GM23338 (cell line): ENCODE results near the gene ITPR2.

Experiments
- EZH2 ChIP-seq: fragments of 200-600 bp; sonication (generic); IDR thresholded peaks from one replicate; pipeline ENCODE4 v1.8.0; 2017; ENCODE audit warnings: antibody characterized with exemption, mild to moderate bottlenecking, low read depth; ENCODE audit not compliant: unreplicated experiment
- EZH2phosphoT487 ChIP-seq: fragments of 200-600 bp; sonication (generic); IDR thresholded peaks from one replicate; pipeline ENCODE4 v1.8.1; 2018; ENCODE audit warnings: antibody characterized with exemption; ENCODE audit not compliant: unreplicated experiment
- POLR2AphosphoS5 ChIP-seq: IDR thresholded peaks from 2 replicates; pipeline ENCODE4 v1.6.1; 2016; ENCODE audit warnings: antibody characterized with exemption, low read depth
- ZNF114 ChIP-seq: fragments of 250-450 bp; sonication (Bioruptor Pico); IDR thresholded peaks from 2 replicates; pipeline ENCODE4 v1.5.0; 2020; ENCODE audit warnings: mild to moderate bottlenecking, moderate library complexity
- TF ChIP-seq, protein P1 (sequence below): IDR thresholded peaks from 2 replicates; pipeline ENCODE4 v1.6.1; 2016; ENCODE audit warnings: antibody characterized with exemption
- TF ChIP-seq, protein P2 (sequence below), 2 experiments: fragments of 200-600 bp in 1 of 2; sonication (generic) in 1 of 2; conservative IDR thresholded peaks; 2 replicates each; pipeline versions ENCODE4 v1.5.1 to v1.6.1; 2016 to 2017; ENCODE audit warnings: antibody characterized with exemption in 2 of 2, low read depth in 2 of 2, mild to moderate bottlenecking in 2 of 2, moderate library complexity in 1 of 2
- TF ChIP-seq, protein P3 (sequence below): IDR thresholded peaks from one replicate; pipeline ENCODE4 v1.6.1; 2018; ENCODE audit warnings: antibody characterized with exemption; ENCODE audit not compliant: unreplicated experiment

DNA sequence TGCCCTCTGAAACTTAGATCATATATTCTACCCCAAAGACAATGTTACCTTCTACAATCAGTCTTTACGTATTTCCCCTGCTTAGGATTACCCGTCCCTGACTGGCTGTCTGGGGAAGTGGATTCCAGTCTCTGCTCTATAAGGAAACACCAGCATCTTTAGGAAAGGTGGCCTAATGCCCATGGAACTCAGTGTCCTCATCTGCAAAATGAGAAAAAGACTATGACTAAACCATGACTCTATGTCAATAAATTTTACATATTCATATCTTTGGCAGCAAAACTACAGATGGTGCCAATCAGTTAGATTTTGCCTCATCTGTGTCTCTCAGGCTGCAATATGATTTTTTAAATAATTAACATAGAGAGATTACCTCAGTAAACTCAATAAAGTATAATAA lies 133.8 kb downstream of the ITPR2 start:
- TF ChIP-seq, protein P1, sequence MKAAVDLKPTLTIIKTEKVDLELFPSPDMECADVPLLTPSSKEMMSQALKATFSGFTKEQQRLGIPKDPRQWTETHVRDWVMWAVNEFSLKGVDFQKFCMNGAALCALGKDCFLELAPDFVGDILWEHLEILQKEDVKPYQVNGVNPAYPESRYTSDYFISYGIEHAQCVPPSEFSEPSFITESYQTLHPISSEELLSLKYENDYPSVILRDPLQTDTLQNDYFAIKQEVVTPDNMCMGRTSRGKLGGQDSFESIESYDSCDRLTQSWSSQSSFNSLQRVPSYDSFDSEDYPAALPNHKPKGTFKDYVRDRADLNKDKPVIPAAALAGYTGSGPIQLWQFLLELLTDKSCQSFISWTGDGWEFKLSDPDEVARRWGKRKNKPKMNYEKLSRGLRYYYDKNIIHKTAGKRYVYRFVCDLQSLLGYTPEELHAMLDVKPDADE = no peak
- TF ChIP-seq, protein P2, sequence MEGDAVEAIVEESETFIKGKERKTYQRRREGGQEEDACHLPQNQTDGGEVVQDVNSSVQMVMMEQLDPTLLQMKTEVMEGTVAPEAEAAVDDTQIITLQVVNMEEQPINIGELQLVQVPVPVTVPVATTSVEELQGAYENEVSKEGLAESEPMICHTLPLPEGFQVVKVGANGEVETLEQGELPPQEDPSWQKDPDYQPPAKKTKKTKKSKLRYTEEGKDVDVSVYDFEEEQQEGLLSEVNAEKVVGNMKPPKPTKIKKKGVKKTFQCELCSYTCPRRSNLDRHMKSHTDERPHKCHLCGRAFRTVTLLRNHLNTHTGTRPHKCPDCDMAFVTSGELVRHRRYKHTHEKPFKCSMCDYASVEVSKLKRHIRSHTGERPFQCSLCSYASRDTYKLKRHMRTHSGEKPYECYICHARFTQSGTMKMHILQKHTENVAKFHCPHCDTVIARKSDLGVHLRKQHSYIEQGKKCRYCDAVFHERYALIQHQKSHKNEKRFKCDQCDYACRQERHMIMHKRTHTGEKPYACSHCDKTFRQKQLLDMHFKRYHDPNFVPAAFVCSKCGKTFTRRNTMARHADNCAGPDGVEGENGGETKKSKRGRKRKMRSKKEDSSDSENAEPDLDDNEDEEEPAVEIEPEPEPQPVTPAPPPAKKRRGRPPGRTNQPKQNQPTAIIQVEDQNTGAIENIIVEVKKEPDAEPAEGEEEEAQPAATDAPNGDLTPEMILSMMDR (conservative IDR thresholded peaks at IDR 0.05; ENCODE audit: low read depth in 2 of 2) = no peak
- TF ChIP-seq EZH2 (no peak), POLR2AphosphoS5 (no peak), EZH2phosphoT487 (no peak), ZNF114 (CRISPR knock-in tag) (no peak)
- TF ChIP-seq, protein P3, sequence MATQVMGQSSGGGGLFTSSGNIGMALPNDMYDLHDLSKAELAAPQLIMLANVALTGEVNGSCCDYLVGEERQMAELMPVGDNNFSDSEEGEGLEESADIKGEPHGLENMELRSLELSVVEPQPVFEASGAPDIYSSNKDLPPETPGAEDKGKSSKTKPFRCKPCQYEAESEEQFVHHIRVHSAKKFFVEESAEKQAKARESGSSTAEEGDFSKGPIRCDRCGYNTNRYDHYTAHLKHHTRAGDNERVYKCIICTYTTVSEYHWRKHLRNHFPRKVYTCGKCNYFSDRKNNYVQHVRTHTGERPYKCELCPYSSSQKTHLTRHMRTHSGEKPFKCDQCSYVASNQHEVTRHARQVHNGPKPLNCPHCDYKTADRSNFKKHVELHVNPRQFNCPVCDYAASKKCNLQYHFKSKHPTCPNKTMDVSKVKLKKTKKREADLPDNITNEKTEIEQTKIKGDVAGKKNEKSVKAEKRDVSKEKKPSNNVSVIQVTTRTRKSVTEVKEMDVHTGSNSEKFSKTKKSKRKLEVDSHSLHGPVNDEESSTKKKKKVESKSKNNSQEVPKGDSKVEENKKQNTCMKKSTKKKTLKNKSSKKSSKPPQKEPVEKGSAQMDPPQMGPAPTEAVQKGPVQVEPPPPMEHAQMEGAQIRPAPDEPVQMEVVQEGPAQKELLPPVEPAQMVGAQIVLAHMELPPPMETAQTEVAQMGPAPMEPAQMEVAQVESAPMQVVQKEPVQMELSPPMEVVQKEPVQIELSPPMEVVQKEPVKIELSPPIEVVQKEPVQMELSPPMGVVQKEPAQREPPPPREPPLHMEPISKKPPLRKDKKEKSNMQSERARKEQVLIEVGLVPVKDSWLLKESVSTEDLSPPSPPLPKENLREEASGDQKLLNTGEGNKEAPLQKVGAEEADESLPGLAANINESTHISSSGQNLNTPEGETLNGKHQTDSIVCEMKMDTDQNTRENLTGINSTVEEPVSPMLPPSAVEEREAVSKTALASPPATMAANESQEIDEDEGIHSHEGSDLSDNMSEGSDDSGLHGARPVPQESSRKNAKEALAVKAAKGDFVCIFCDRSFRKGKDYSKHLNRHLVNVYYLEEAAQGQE = no peak
